Neutrophil (primary cell): ENCODE measurements around the gene YY1.
"Not testable (repeated sequence)": the region's sequence is repeated elsewhere in the genome, so short reads cannot be mapped to it uniquely, and the experiment has no call there.

ENCODE experiments used
- H3K27ac ChIP-seq: fragments of 200-600 bp; sonication (generic); 2 replicates; pipeline ENCODE4 v1.5.1; 2016; ENCODE audit warnings: mild to moderate bottlenecking, moderate library complexity
- H3K27me3 ChIP-seq: fragments of 200-600 bp; sonication (generic); 2 replicates; pipeline ENCODE4 v1.6.0; 2016; ENCODE audit warnings: mild to moderate bottlenecking
- H3K36me3 ChIP-seq: fragments of 200-600 bp; sonication (generic); 2 replicates; pipeline ENCODE4 v1.5.1; 2017
- H3K4me1 ChIP-seq, 2 experiments: fragments of 200-600 bp in 1 of 2; sonication (generic) in 1 of 2; 1 replicate in 1 of 2; 2 replicates in 1 of 2; pipeline versions ENCODE4 v1.5.1 to v1.6.1; 2013 to 2016; ENCODE audit warnings: low read depth in 1 of 2, low read length in 1 of 2, mild to moderate bottlenecking in 1 of 2, moderate library complexity in 1 of 2; ENCODE audit not compliant: control insufficient read depth in 1 of 2, insufficient read depth in 1 of 2
- H3K4me3 ChIP-seq, 2 experiments: fragments of 200-600 bp in 1 of 2; sonication (generic) in 1 of 2; 1 replicate in 1 of 2; 2 replicates in 1 of 2; pipeline ENCODE4 v1.5.1; 2013 to 2016; ENCODE audit warnings: low read depth in 1 of 2, low read length in 1 of 2, mild to moderate bottlenecking in 1 of 2, moderate library complexity in 1 of 2
- H3K9me3 ChIP-seq: fragments of 200-600 bp; sonication (generic); 2 replicates; pipeline ENCODE4 v1.5.1; 2016
- TF ChIP-seq, protein P1 (sequence below): fragments of 200-600 bp; sonication (generic); IDR thresholded peaks from 2 replicates; pipeline ENCODE4 v1.5.1; 2016; ENCODE audit warnings: antibody characterized with exemption

The YY1 gene

DNA sequence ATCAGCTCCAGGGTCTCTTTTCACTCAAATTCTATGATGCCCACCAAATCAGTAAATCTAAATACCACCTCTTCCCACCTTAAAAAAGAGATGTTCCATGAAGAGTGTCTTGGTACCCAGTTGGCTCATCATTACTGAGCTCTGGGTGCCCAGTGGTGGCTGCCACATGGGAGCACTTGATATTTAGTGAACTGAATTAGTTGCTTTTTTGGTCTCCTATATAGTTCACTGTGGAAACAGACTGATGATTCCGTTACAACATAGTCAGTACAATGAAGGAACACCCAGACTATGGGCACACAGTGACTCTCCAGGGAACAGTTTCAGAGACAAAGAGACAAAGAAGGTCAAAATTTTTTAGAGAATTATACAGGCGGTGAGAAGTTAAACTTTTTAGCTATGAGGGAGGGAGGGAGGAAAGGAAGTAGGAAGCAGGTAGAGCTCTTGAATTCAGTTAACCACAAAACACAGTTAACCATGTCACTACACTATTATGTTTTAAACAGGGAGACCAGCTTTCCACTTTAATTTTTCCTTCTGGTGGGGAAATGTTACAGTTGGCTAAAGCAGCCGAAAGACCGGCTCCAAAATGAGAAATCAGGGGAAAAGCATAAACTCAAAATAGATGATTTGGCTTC, 14.6 kb upstream of the YY1 start:
- Histone ChIP-seq H3K27ac (no peak overlapping the region), H3K27me3 (no peaks in the 10 kb centered on the region), H3K4me3 (no peak overlapping the region), H3K4me1 (peaks cover 45 to 47% of the 10 kb centered on the region in 2 experiments), H3K36me3 (peaks cover 7% of the 10 kb centered on the region), H3K9me3 (no peaks in the 10 kb centered on the region)
- TF ChIP-seq, protein P1, sequence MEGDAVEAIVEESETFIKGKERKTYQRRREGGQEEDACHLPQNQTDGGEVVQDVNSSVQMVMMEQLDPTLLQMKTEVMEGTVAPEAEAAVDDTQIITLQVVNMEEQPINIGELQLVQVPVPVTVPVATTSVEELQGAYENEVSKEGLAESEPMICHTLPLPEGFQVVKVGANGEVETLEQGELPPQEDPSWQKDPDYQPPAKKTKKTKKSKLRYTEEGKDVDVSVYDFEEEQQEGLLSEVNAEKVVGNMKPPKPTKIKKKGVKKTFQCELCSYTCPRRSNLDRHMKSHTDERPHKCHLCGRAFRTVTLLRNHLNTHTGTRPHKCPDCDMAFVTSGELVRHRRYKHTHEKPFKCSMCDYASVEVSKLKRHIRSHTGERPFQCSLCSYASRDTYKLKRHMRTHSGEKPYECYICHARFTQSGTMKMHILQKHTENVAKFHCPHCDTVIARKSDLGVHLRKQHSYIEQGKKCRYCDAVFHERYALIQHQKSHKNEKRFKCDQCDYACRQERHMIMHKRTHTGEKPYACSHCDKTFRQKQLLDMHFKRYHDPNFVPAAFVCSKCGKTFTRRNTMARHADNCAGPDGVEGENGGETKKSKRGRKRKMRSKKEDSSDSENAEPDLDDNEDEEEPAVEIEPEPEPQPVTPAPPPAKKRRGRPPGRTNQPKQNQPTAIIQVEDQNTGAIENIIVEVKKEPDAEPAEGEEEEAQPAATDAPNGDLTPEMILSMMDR: no peak

DNA sequence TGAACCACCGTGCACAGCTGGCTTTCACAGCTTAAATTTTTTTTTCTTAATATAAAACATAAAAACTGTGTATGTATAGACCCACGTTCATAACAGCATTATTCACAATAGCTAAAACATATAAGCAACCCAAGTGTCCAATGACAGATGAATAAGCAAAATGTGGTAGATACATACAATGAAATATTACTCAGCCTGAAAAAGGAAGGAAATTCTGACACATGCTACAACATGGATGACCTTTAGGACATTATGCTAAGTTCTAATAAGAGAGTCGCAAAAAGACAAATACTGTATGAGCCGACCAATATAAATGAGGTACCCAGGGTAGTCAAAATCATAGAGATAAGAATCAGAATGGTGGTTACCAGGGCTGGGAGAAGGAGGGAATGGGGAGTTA, 13.8 kb upstream of the YY1 start:
- H3K4me1 ChIP-seq: peaks cover 45 to 47% of the 10 kb centered on the region in 2 experiments
- H3K27me3 ChIP-seq: no peaks in the 10 kb centered on the region
- no peaks in the 10 kb centered on the region for H3K9me3 ChIP-seq
- H3K27ac ChIP-seq: no peak overlapping the region
- TF ChIP-seq, protein P1: no peak
- H3K36me3 ChIP-seq: peaks cover 7% of the 10 kb centered on the region
- H3K4me3 ChIP-seq: no peak overlapping the region

DNA sequence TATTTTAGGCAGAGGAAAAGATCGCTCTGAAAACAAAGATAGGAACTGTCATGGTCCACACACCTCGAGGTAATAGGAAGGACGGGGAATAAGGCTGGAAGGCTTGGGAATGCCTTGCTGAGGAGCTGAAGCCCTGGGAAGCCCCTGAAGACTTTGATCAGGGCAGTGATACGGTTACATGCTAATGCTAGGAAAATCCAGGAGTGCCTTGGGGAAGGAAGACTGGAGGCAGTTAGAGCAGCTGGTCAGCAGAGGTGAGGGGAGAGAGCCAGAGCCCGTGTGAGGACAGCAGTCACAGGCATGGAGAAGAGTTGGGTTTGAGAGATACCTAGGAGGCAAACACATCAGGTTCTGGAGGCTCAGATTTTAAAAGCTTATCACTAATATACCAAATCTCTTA, 8.6 kb upstream of the YY1 start:
- H3K36me3 ChIP-seq: peaks cover 7% of the 10 kb centered on the region
- H3K27me3 ChIP-seq: no peaks in the 10 kb centered on the region
- H3K27ac ChIP-seq: no peak overlapping the region
- H3K9me3 ChIP-seq: no peaks in the 10 kb centered on the region
- H3K4me3 ChIP-seq: no peak overlapping the region
- peaks cover 1 to 2% of the 10 kb centered on the region in 2 experiments for H3K4me1 ChIP-seq
- TF ChIP-seq, protein P1: no peak

DNA sequence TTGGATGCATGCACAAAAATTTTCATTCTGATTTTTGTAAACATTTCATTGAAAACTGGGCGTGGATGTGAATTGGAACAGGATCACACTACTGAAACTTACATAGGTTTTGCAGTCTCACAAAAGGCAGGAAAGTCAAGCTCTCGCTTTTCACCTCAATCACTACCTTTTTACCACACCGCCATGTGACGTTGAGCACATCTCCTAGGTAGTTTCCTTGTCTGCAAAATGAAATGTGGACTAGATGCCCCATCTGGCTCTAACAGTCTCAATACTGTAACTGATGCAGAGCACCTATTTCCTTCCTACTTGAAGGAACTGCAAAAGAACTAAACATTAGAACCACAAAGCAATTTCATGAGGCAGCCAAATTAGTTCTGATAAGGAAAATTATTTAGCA, 4.4 kb upstream of the YY1 start:
- no peak overlapping the region for H3K4me3 ChIP-seq
- H3K9me3 ChIP-seq: no peaks in the 10 kb centered on the region
- no peaks in the 10 kb centered on the region for H3K36me3 ChIP-seq
- TF ChIP-seq, protein P1: no peak
- no peak overlapping the region for H3K27ac ChIP-seq
- H3K27me3 ChIP-seq: no peaks in the 10 kb centered on the region
- peaks cover 18 to 23% of the 10 kb centered on the region in 2 experiments for H3K4me1 ChIP-seq

DNA sequence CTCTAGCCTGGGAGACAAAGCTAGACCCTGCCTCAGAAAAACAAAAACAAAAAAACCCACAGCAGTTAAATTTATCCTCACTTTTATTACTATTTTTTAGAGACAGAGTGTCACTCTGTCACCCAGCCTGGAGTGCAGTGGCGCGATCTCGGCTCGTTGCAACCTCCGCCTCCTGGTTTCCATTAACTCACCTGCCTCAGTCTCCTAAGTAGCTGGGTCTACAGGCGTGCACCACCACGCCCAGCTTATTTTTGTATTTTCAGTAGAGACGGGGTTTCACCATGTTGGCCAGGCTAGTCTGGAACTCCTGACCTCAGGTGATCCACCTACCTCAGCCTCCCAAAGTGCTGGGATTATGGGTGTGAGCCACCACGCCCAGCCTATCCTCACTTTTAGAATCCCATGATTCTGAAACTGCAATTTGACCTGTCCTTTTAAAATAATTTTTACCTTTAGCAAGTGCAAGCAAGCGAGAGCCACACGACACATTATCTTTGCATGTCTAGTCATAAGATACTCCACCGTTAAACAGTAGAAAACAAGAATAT, 2.6 kb upstream of the YY1 start:
- Histone ChIP-seq H3K27ac (peak overlapping the region; percentile 99), H3K4me3 (peak overlapping the region in 1 of 2 experiments; percentile 16), H3K4me1 (peaks cover 26 to 32% of the 10 kb centered on the region in 2 experiments)
- H3K27me3 ChIP-seq, H3K36me3 ChIP-seq, H3K9me3 ChIP-seq: not testable (repeated sequence)

DNA sequence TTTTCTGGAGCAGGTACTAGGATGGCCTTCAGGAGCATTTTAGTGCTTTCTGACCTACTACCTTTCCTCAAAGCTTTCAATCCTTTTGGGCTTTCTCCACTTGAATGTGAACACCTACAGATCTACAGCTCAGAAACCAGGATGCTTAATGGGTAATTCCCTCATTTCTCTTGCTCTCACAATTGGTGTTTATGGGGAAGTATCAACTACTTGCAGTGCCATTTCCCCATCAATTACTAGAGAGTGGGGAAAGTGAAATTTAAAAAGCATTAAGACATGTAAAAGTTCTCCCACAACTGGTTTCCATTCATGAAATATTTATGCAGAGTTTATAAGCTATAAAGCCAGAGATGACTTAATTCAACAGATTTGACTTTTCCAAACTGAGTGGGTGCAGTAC, 2.1 kb upstream of the YY1 start:
- Histone ChIP-seq H3K4me3 (peak overlapping the region in 1 of 2 experiments; percentile 98), H3K36me3 (no peaks in the 10 kb centered on the region), H3K9me3 (no peaks in the 10 kb centered on the region), H3K27me3 (no peaks in the 10 kb centered on the region), H3K4me1 (peaks cover 31 to 37% of the 10 kb centered on the region in 2 experiments), H3K27ac (peak overlapping the region; percentile 99)
- TF ChIP-seq, protein P1: no peak
